ENCODE data around the gene CYB561D2. TPM values are rescaled to one million over a fixed set of nuclear protein-coding genes. Genes with fewer than 3 reads are reported as not detected.
"Not testable (repeated sequence)": the region's sequence is repeated elsewhere in the genome, so short reads cannot be mapped to it uniquely, and the experiment has no call there.

CYB561D2 gene
- total RNA-seq, 1 experiment from 2014 or later, result 19.3 TPM

GRCh38 chr3:50303013-50303815 lies 47.4 kb upstream of the CYB561D2 start, which contains the start of gene HYAL1:
TSS of gene HYAL1 (minus strand) at chr3:50303574. CDS start at chr3:50302956, 618 bp downstream.
- intact Hi-C loops (cut with micrococcal nuclease; ENCODE audit: unreplicated experiment), result no loop called here
- Histone ChIP-seq H3K4me3 (no peak within 1 kb of the TSS), H3K27ac (no peak within 1 kb of the TSS), H4K20me1 (ENCODE audit: insufficient read depth) (no peaks in the 10 kb centered on the region), H3K9me2 (ENCODE audit: insufficient read depth) (no peaks in the 10 kb centered on the region), H2AFZ (no peak within 1 kb of the TSS), H3K27me3 (ENCODE audit: insufficient read depth, low read depth) (no peaks in the 10 kb centered on the region), H3K4me2 (no peak within 1 kb of the TSS), H3K4me1 (replicated peaks; ENCODE audit: insufficient read depth) (peaks cover 18% of the 10 kb centered on the region), H3F3A (ENCODE audit: insufficient read depth, low read depth) (peaks cover 9% of the 10 kb centered on the region; the same call in 1 of the 2 replicates), H3K79me2 (ENCODE audit: low read depth) (0 out of 2 replicates have a peak, but pooled peaks cover 7% of the 10 kb centered on the region), H3K36me3 (ENCODE audit: low read depth) (no peaks in the 10 kb centered on the region), H3K9me3 (ENCODE audit: insufficient read depth, low read depth) (peaks cover 4% of the 10 kb centered on the region; the same call in 1 of the 2 replicates)
- CTCF ChIA-PET, result interaction anchor here (0.6 to 1.1 kb wide), 4 partner anchors 13 to 246 kb away, joined by 3 to 4 read pairs (median 4); no protein-coding TSS in a partner anchor
- POLR2A ChIA-PET (ENCODE audit: unreplicated experiment), result interaction anchor here (0.6 to 0.8 kb wide), 4 partner anchors 14 to 136 kb away, joined by 3 to 7 read pairs (median 3); no protein-coding TSS in a partner anchor
- TF ChIP-seq EZH2 (IDR thresholded peaks at IDR 0.05; ENCODE audit: low read depth) (no peak), CTCF (conservative IDR thresholded peaks at IDR 0.05) (no peak)
- peak in 1 of 2 experiments; percentile 37 for DNase-seq
- no TSS peak for BruUV-seq (replicated peaks)

GRCh38 chr3:50304601-50305000 lies 46.1 kb upstream of the CYB561D2 start:
- Histone ChIP-seq H3K9me2 (ENCODE audit: insufficient read depth) (no peaks in the 10 kb centered on the region), H3K27me3 (ENCODE audit: insufficient read depth, low read depth) (no peaks in the 10 kb centered on the region), H3K36me3 (ENCODE audit: low read depth) (no peaks in the 10 kb centered on the region), H3K4me2 (no peak overlapping the region), H3K79me2 (ENCODE audit: low read depth) (no peaks in the 10 kb centered on the region), H3K4me3 (no peak overlapping the region), H3K27ac (no peak overlapping the region), H4K20me1 (ENCODE audit: insufficient read depth) (no peaks in the 10 kb centered on the region), H3K9me3 (ENCODE audit: insufficient read depth, low read depth) (peaks cover 9% of the 10 kb centered on the region), H3F3A (ENCODE audit: insufficient read depth, low read depth) (peaks cover 9% of the 10 kb centered on the region; the same call in 1 of the 2 replicates), H2AFZ (no peak overlapping the region), H3K4me1 (replicated peaks; ENCODE audit: insufficient read depth) (peaks cover 13% of the 10 kb centered on the region)
- no peak for DNase-seq
- ChIA-PET POLR2A (ENCODE audit: unreplicated experiment) (interaction anchor here (0.6 kb wide), 1 partner anchor 148 kb away, joined by 9 read pairs; no protein-coding TSS in a partner anchor), CTCF (interaction anchor here (0.5 kb wide), 1 partner anchor 24 kb away, joined by 12 read pairs; no protein-coding TSS in a partner anchor)
- TF ChIP-seq EZH2 (IDR thresholded peaks at IDR 0.05; ENCODE audit: low read depth) (no peak), CTCF (conservative IDR thresholded peaks at IDR 0.05) (no peak)
- BruUV-seq (replicated peaks), result no TSS peak
- intact Hi-C loops (cut with micrococcal nuclease; ENCODE audit: unreplicated experiment), result no loop called here

GRCh38 chr3:50312041-50312440 lies 38.6 kb upstream of the CYB561D2 start:
- peaks cover 20% of the 10 kb centered on the region for H3F3A ChIP-seq (ENCODE audit: insufficient read depth, low read depth)
- H3K79me2 ChIP-seq (ENCODE audit: low read depth); H3K4me3 ChIP-seq; H2AFZ ChIP-seq; H3K27me3 ChIP-seq (ENCODE audit: insufficient read depth, low read depth); intact Hi-C loops (cut with micrococcal nuclease; ENCODE audit: unreplicated experiment); H3K27ac ChIP-seq; H3K36me3 ChIP-seq (ENCODE audit: low read depth); DNase-seq; POLR2A ChIA-PET (ENCODE audit: unreplicated experiment); H3K4me2 ChIP-seq; BruUV-seq (replicated peaks); CTCF ChIA-PET; H3K9me2 ChIP-seq (ENCODE audit: insufficient read depth); H4K20me1 ChIP-seq (ENCODE audit: insufficient read depth); H3K9me3 ChIP-seq (ENCODE audit: insufficient read depth, low read depth): not testable (repeated sequence)
- H3K4me1 ChIP-seq (replicated peaks; ENCODE audit: insufficient read depth), result peaks cover 24% of the 10 kb centered on the region

All from PC-9 (cell line).